PC-3 (cell line): ENCODE data around the gene EHBP1. TPM values are rescaled to one million over a fixed set of nuclear protein-coding genes. Genes with fewer than 3 reads are reported as not detected.
A peak's percentile ranks its signal among the peaks of the same experiment; 100 is the strongest.

Experiments
- ATAC-seq: fragments of 200-7000 bp; cut with Tn5 transposase; 2 replicates; pipeline ENCODE4 v1.9.1; 2020; ENCODE audit warnings: mild to moderate bottlenecking, moderate library complexity
- BruUV-seq: library from RNA; stranded (reverse); fragments of 400-500 nt; replicated peaks from 2 replicates; lab custom pipeline; 2021; lab: Mats Ljungman, UMichigan
- CTCF ChIA-PET: fragments of 300-600 bp; sonication (Branson Sonifier 250); formaldehyde crosslinking; loops from one replicate; lab custom pipeline; 2022; ENCODE audit warnings: antibody characterized with exemption; lab: Charles Lee
- POLR2A ChIA-PET: fragments of 300-600 bp; sonication (Branson Sonifier 250); formaldehyde crosslinking; loops from one replicate; lab custom pipeline; 2022; ENCODE audit warnings: antibody characterized with exemption; ENCODE audit not compliant: unreplicated experiment; lab: Charles Lee
- DNase-seq: peaks from one replicate; pipeline ENCODE4 v3.0.0-alpha.2; 2015
- H2AFZ ChIP-seq: fragments of 300-600 bp; sonication (generic); 2 replicates; pipeline ENCODE4 v1.6.0; 2016; ENCODE audit warnings: antibody characterized with exemption, low read length
- H3F3A ChIP-seq: fragments of 300-600 bp; sonication (generic); one replicate; pipeline ENCODE4 v1.6.0; 2017; ENCODE audit warnings: antibody characterized with exemption, low read length, control low read depth, mild to moderate bottlenecking; ENCODE audit not compliant: unreplicated experiment
- H3K27ac ChIP-seq: fragments of 300-600 bp; sonication (generic); 2 replicates; pipeline ENCODE4 v1.5.1; 2016; ENCODE audit warnings: mild to moderate bottlenecking, low read length
- H3K27me3 ChIP-seq: fragments of 300-600 bp; sonication (generic); 2 replicates; pipeline ENCODE4 v1.6.1; 2016; ENCODE audit warnings: low read length, mixed read lengths
- H3K36me3 ChIP-seq: fragments of 300-600 bp; sonication (generic); 2 replicates; pipeline ENCODE4 v1.6.1; 2016; ENCODE audit warnings: low read depth, mixed run types, low read length, mixed read lengths
- H3K4me1 ChIP-seq: fragments of 300-600 bp; sonication (generic); 2 replicates; pipeline ENCODE4 v1.5.1; 2016; ENCODE audit warnings: low read length; ENCODE audit not compliant: insufficient read depth
- H3K4me2 ChIP-seq: fragments of 300-600 bp; sonication (generic); 2 replicates; pipeline ENCODE4 v1.6.0; 2016; ENCODE audit warnings: low read length
- H3K4me3 ChIP-seq: fragments of 300-600 bp; sonication (generic); 2 replicates; pipeline ENCODE4 v1.5.1; 2016; ENCODE audit warnings: mild to moderate bottlenecking, low read length, mixed read lengths
- H3K79me2 ChIP-seq: fragments of 300-600 bp; sonication (generic); 2 replicates; pipeline ENCODE4 v1.6.1; 2017; ENCODE audit warnings: low read length, mixed read lengths
- H3K9ac ChIP-seq: fragments of 300-600 bp; sonication (generic); 2 replicates; pipeline ENCODE4 v1.6.0; 2016; ENCODE audit warnings: mild to moderate bottlenecking, low read length
- H3K9me2 ChIP-seq: fragments of 300-600 bp; sonication (generic); replicated peaks from 2 replicates; pipeline ENCODE4 v1.6.1; 2016; ENCODE audit warnings: mixed run types, low read length, mixed read lengths
- H3K9me3 ChIP-seq: fragments of 300-600 bp; sonication (generic); 2 replicates; pipeline ENCODE4 v1.6.1; 2016; ENCODE audit warnings: low read length, mixed read lengths
- H4K20me1 ChIP-seq: fragments of 300-600 bp; sonication (generic); 2 replicates; pipeline ENCODE4 v1.6.1; 2016; ENCODE audit warnings: low read length, mixed read lengths
- EZH2 ChIP-seq: fragments of 300-600 bp; sonication (generic); IDR thresholded peaks from one replicate; pipeline ENCODE4 v1.6.1; 2017; ENCODE audit warnings: antibody characterized with exemption, mild to moderate bottlenecking, low read length; ENCODE audit not compliant: unreplicated experiment
- EZH2phosphoT487 ChIP-seq: fragments of 300-600 bp; sonication (generic); IDR thresholded peaks from 2 replicates; pipeline ENCODE4 v1.6.1; 2018; ENCODE audit warnings: mild to moderate bottlenecking, antibody characterized with exemption, low read length, borderline replicate concordance
- intact Hi-C: fragments of 100-400 bp; cut with micrococcal nuclease; formaldehyde crosslinking; loops from 2 replicates; pipeline ENCODE4 v1.9.0; 2023
- total RNA-seq: library from RNA; depleted of rRNA; stranded (reverse); fragments of >200 nt; gene quantifications from 2 replicates; pipeline ENCODE4 v1.2.3, GENCODE V29; 2014
- TF ChIP-seq, protein P1 (sequence below): fragments of 300-600 bp; sonication (generic); conservative IDR thresholded peaks from 2 replicates; pipeline ENCODE4 v1.5.1; 2017; ENCODE audit warnings: antibody characterized with exemption, low read depth, mild to moderate bottlenecking, low read length

EHBP1 gene
- total RNA-seq, 1 experiment from 2014 or later = 25.7 TPM

GRCh38 chr2:62698653-62699052, 6.9 kb upstream of the EHBP1 start:
- Histone ChIP-seq H4K20me1 (no peaks in the 10 kb centered on the region), H3K9ac (no peak overlapping the region), H3K9me2 (no peaks in the 10 kb centered on the region), H3K9me3 (no peaks in the 10 kb centered on the region), H3K4me3 (no peak overlapping the region), H3K4me2 (no peak overlapping the region), H3K27me3 (no peaks in the 10 kb centered on the region), H3K36me3 (no peaks in the 10 kb centered on the region), H2AFZ (no peak overlapping the region), H3F3A (no peaks in the 10 kb centered on the region), H3K4me1 (no peaks in the 10 kb centered on the region), H3K27ac (no peak overlapping the region), H3K79me2 (no peaks in the 10 kb centered on the region)
- ChIA-PET POLR2A (no interaction called here), CTCF (no interaction called here)
- BruUV-seq = no TSS peak
- TF ChIP-seq EZH2 (no peak), EZH2phosphoT487 (no peak)
- TF ChIP-seq, protein P1, sequence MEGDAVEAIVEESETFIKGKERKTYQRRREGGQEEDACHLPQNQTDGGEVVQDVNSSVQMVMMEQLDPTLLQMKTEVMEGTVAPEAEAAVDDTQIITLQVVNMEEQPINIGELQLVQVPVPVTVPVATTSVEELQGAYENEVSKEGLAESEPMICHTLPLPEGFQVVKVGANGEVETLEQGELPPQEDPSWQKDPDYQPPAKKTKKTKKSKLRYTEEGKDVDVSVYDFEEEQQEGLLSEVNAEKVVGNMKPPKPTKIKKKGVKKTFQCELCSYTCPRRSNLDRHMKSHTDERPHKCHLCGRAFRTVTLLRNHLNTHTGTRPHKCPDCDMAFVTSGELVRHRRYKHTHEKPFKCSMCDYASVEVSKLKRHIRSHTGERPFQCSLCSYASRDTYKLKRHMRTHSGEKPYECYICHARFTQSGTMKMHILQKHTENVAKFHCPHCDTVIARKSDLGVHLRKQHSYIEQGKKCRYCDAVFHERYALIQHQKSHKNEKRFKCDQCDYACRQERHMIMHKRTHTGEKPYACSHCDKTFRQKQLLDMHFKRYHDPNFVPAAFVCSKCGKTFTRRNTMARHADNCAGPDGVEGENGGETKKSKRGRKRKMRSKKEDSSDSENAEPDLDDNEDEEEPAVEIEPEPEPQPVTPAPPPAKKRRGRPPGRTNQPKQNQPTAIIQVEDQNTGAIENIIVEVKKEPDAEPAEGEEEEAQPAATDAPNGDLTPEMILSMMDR = no peak
- ATAC-seq (no peak), DNase-seq (no peak)
- intact Hi-C loops = no loop called here

GRCh38 chr2:62704654-62705006, 883 bp upstream of the EHBP1 start:
- peak overlapping the region; percentile 66 for H3K9ac ChIP-seq
- intact Hi-C loops = loop anchor here (1.0 to 2.0 kb wide), 5 partner anchors 71 to 247 kb away; partner anchors contain the start of gene TMEM17
- peak overlapping the region; percentile 76 for H3K4me3 ChIP-seq
- ChIA-PET CTCF (no interaction called here), POLR2A (interaction anchor here (0.6 to 1.2 kb wide), 3 partner anchors 11 to 126 kb away, joined by 3 to 9 read pairs (median 6); no protein-coding TSS in a partner anchor)
- peak overlapping the region; percentile 35 for H3K27ac ChIP-seq
- H3K36me3 ChIP-seq = peaks cover 15% of the 10 kb centered on the region
- no peaks in the 10 kb centered on the region for H3F3A ChIP-seq
- peaks cover 39% of the 10 kb centered on the region for H3K79me2 ChIP-seq
- no peaks in the 10 kb centered on the region for H3K9me2 ChIP-seq
- H3K27me3 ChIP-seq = no peaks in the 10 kb centered on the region
- no peak for ATAC-seq
- no peaks in the 10 kb centered on the region for H3K9me3 ChIP-seq
- DNase-seq = no peak
- H3K4me2 ChIP-seq = peak overlapping the region; percentile 91
- no peaks in the 10 kb centered on the region for H4K20me1 ChIP-seq
- H3K4me1 ChIP-seq = peaks cover 38% of the 10 kb centered on the region
- H2AFZ ChIP-seq = peak overlapping the region; percentile 94
- TF ChIP-seq, protein P1 = no peak
- TF ChIP-seq EZH2phosphoT487 = no peak
- TSS peak; percentile 97 for BruUV-seq

DNA sequence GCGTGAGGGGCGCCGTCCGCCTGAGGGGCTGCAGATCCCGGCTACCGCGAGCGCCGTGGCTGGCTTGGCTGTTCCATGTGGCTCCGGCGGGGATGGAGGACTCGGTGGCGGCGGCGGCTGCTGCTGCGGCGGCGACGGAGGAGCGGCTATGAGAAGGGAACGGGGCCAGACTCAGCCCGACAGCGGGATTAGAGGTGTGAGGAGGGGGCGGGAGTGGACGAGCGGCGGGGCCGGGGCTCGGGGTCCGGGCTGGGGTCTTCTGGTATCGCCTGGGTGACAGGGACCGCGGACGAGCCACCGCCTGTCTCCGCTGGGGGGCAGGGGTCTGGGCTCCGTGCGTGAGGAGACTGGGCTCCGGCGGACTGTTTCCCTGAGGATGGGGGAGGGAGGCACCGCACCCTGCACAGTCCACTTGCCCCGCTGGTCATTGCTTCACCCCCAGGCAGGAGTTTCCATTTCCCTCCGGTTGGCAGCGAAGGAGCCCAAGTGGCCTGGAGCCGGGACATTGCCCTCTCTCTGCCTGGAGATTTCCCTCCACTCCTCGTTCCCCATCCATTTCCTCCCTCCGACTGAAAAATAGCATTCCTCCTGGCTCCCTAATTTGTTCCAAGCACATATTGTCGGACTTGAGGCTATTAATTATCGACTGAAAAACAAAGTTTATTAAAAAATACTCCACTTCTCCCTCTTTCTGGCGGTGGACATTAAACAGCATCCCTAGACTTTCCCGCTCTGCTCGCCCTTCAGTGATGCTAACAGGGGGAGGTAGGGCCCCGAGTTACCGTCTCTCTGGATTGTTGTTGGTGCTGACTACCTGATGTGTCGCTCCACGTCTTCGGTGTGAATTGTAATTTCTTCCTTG, 577 bp downstream of the EHBP1 start:
- Histone ChIP-seq H3F3A (no peaks in the 10 kb centered on the region), H3K79me2 (peaks cover 51% of the 10 kb centered on the region), H2AFZ (peak overlapping the region; percentile 73), H3K4me1 (peaks cover 42% of the 10 kb centered on the region), H3K4me3 (peak overlapping the region; percentile 76), H3K27me3 (no peaks in the 10 kb centered on the region), H3K9me3 (no peaks in the 10 kb centered on the region), H3K9me2 (no peaks in the 10 kb centered on the region), H3K9ac (peak overlapping the region; percentile 76), H3K4me2 (peak overlapping the region; percentile 91), H4K20me1 (no peaks in the 10 kb centered on the region), H3K36me3 (peaks cover 26% of the 10 kb centered on the region), H3K27ac (peak overlapping the region; percentile 31)
- CTCF ChIA-PET = no interaction called here
- TF ChIP-seq, protein P1 = peak; percentile 38; the same call in 1 of the 2 replicates
- TF ChIP-seq EZH2 (no peak), EZH2phosphoT487 (no peak)
- BruUV-seq = no TSS peak
- POLR2A ChIA-PET = interaction anchor here (0.7 kb wide), 1 partner anchor 14 kb away, joined by 3 read pairs; no protein-coding TSS in a partner anchor
- ATAC-seq (peak; percentile 32), DNase-seq (peak; percentile 43)
- intact Hi-C loops = loop anchor here (1.0 to 2.0 kb wide), 5 partner anchors 69 to 249 kb away; partner anchors contain the start of gene TMEM17
